OCI-LY1 (cell line): Measurements from ENCODE around the gene SZT2.
"Not testable (repeated sequence)": the region's sequence is repeated elsewhere in the genome, so short reads cannot be mapped to it uniquely, and the experiment has no call there.

ENCODE experiments used
- H2AFZ ChIP-seq: fragments of 200-600 bp; sonication (generic), shearing (Covaris generic); 2 replicates; pipeline ENCODE4 v1.6.0; 2014; ENCODE audit warnings: antibody characterized with exemption, mild to moderate bottlenecking, low read length
- H3F3A ChIP-seq: fragments of 200-600 bp; sonication (generic), shearing (Covaris generic); 2 replicates; pipeline ENCODE4 v1.6.0; 2014; ENCODE audit warnings: mild to moderate bottlenecking, antibody characterized with exemption, low read length, moderate library complexity; ENCODE audit not compliant: insufficient read depth
- H3K27ac ChIP-seq: fragments of 200-600 bp; sonication (generic); 2 replicates; pipeline ENCODE4 v1.5.1; 2014; ENCODE audit warnings: low read length, mixed run types, mild to moderate bottlenecking, low read depth; ENCODE audit not compliant: poor library complexity, severe bottlenecking
- H3K27me3 ChIP-seq: fragments of 200-600 bp; sonication (generic); 2 replicates; pipeline ENCODE4 v1.6.0; 2014; ENCODE audit warnings: antibody characterized with exemption, mild to moderate bottlenecking, low read length, moderate library complexity; ENCODE audit not compliant: insufficient read depth
- H3K36me3 ChIP-seq: fragments of 200-600 bp; sonication (generic); 2 replicates; pipeline ENCODE4 v1.6.1; 2014; ENCODE audit warnings: mild to moderate bottlenecking, antibody characterized with exemption, low read length, moderate library complexity, mixed read lengths; ENCODE audit not compliant: insufficient read depth
- H3K4me1 ChIP-seq: fragments of 200-600 bp; sonication (generic); 2 replicates; pipeline ENCODE4 v1.5.1; 2014; ENCODE audit warnings: mild to moderate bottlenecking, low read length, moderate library complexity; ENCODE audit not compliant: insufficient read depth, severe bottlenecking
- H3K4me2 ChIP-seq: fragments of 200-600 bp; sonication (generic), shearing (Covaris generic); 2 replicates; pipeline ENCODE4 v1.6.1; 2014; ENCODE audit warnings: low read length
- H3K4me3 ChIP-seq: fragments of 200-600 bp; sonication (generic); 2 replicates; pipeline ENCODE4 v1.5.1; 2014; ENCODE audit warnings: low read length, low read depth, mild to moderate bottlenecking, mixed read lengths; ENCODE audit not compliant: poor library complexity, severe bottlenecking
- H3K79me2 ChIP-seq: fragments of 200-600 bp; shearing (Covaris generic); 2 replicates; pipeline ENCODE4 v1.6.1; 2016; ENCODE audit warnings: mixed run types, low read length, mixed read lengths; ENCODE audit not compliant: insufficient read depth
- H3K9ac ChIP-seq: fragments of 200-600 bp; sonication (generic), shearing (Covaris generic); 2 replicates; pipeline ENCODE4 v1.6.1; 2014; ENCODE audit warnings: mild to moderate bottlenecking, low read length, mixed read lengths
- H3K9me2 ChIP-seq: fragments of 200-600 bp; sonication (generic), shearing (Covaris generic); 2 replicates; pipeline ENCODE4 v1.6.1; 2014; ENCODE audit warnings: low read depth, mild to moderate bottlenecking, low read length, mixed read lengths
- H3K9me3 ChIP-seq: fragments of 200-600 bp; shearing (Covaris generic); 2 replicates; pipeline ENCODE4 v1.6.1; 2014; ENCODE audit warnings: low read length, mixed read lengths
- H4K20me1 ChIP-seq: fragments of 200-600 bp; sonication (generic), shearing (Covaris generic); 2 replicates; pipeline ENCODE4 v1.6.0; 2016; ENCODE audit warnings: mild to moderate bottlenecking, low read length; ENCODE audit not compliant: insufficient read depth
- CTCF ChIP-seq: fragments of 200-600 bp; sonication (generic), shearing (Covaris generic); IDR thresholded peaks from 2 replicates; pipeline ENCODE4 v1.5.1; 2017; ENCODE audit warnings: mild to moderate bottlenecking, antibody characterized with exemption, low read length, moderate library complexity, mixed read lengths
- EZH2 ChIP-seq: fragments of 200-600 bp; sonication (generic), shearing (Covaris generic); IDR thresholded peaks from 2 replicates; pipeline ENCODE4 v1.8.0; 2017; ENCODE audit warnings: borderline replicate concordance, mixed run types, mild to moderate bottlenecking, antibody characterized with exemption, low read length, moderate library complexity, mixed read lengths

The SZT2 gene

GRCh38 chr1:43454270-43455011, 64.7 kb downstream of the SZT2 start:
- Histone ChIP-seq H3K9ac (peak overlapping the region; percentile 51), H3K4me1 (peaks cover 16% of the 10 kb centered on the region), H3K27me3 (no peaks in the 10 kb centered on the region; the same call in 1 of the 2 replicates), H3K27ac (peak overlapping the region; percentile 23), H2AFZ (0 out of 2 replicates have a peak overlapping the region, but pooled peaks have one; percentile 33), H3F3A (no peaks in the 10 kb centered on the region), H4K20me1 (no peaks in the 10 kb centered on the region), H3K4me3 (peak overlapping the region; percentile 61), H3K79me2 (no peaks in the 10 kb centered on the region), H3K9me3 (no peaks in the 10 kb centered on the region), H3K4me2 (peak overlapping the region; percentile 85), H3K9me2 (no peaks in the 10 kb centered on the region), H3K36me3 (peaks cover 7% of the 10 kb centered on the region; the same call in 1 of the 2 replicates)
- TF ChIP-seq EZH2 (no peak), CTCF (no peak)

GRCh38 chr1:43455213-43455889, 65.7 kb downstream of the SZT2 start:
- Histone ChIP-seq H3K4me2 (peak overlapping the region; percentile 85; the same call in 1 of the 2 replicates), H3K9me3 (no peaks in the 10 kb centered on the region), H3K9ac (no peak overlapping the region), H3K4me1 (peaks cover 16% of the 10 kb centered on the region), H4K20me1 (no peaks in the 10 kb centered on the region), H3K36me3 (no peaks in the 10 kb centered on the region), H3K27ac (no peak overlapping the region), H3F3A (no peaks in the 10 kb centered on the region), H2AFZ (no peak overlapping the region), H3K79me2 (no peaks in the 10 kb centered on the region), H3K9me2 (no peaks in the 10 kb centered on the region), H3K4me3 (no peak overlapping the region), H3K27me3 (no peaks in the 10 kb centered on the region; the same call in 1 of the 2 replicates)
- no peak for TF ChIP-seq EZH2
- no peak for TF ChIP-seq CTCF

GRCh38 chr1:43458379-43458778, 68.7 kb downstream of the SZT2 start:
- H3K36me3 ChIP-seq, H3K9me3 ChIP-seq, H3K27ac ChIP-seq, H4K20me1 ChIP-seq, H3K27me3 ChIP-seq, H3K4me2 ChIP-seq, H3K4me3 ChIP-seq, H3K9me2 ChIP-seq, H3K9ac ChIP-seq, H3K79me2 ChIP-seq, H3F3A ChIP-seq, H2AFZ ChIP-seq: not testable (repeated sequence)
- H3K4me1 ChIP-seq = peaks cover 14% of the 10 kb centered on the region
